HepG2 (cell line): ENCODE data around the gene CPLANE2. TPM values are rescaled to one million over a fixed set of nuclear protein-coding genes. Genes with fewer than 3 reads are reported as not detected.

Experiments used
- ATAC-seq: fragments of 200-7000 bp; cut with Tn5 transposase; 3 replicates; pipeline ENCODE4 v1.9.1; 2020; ENCODE audit warnings: mild to moderate bottlenecking, moderate library complexity
- BruUV-seq: library from RNA; stranded (reverse); fragments of 400-500 nt; replicated peaks from 2 replicates; lab custom pipeline; 2021; lab: Mats Ljungman, UMichigan
- CTCF ChIA-PET: fragments of 300-600 bp; formaldehyde crosslinking; extraction: SDS; loops from one replicate; lab custom pipeline; 2021; ENCODE audit warnings: low total read pairs, inconsistent platforms, low intra/inter-chr PET ratio; lab: Yijun Ruan, JAX
- POLR2A ChIA-PET: fragments of 350-600 bp; sonication (Branson Sonifier 250); formaldehyde crosslinking; loops from one replicate; lab custom pipeline; 2020; ENCODE audit warnings: antibody characterized with exemption, inconsistent platforms; lab: Yijun Ruan, JAX
- DNase-seq: peaks from one replicate; pipeline ENCODE4 v3.0.0-alpha.2; 2015; ENCODE audit warnings: low spot score
- FAIRE-seq: peaks from 3 replicates; lab custom pipeline; 2011; peaks lifted over from hg19 to GRCh38; lab: Jason Lieb, UNC
- H2AFZ ChIP-seq: one replicate; pipeline ENCODE4 v1.6.1; 2011; ENCODE audit warnings: low read length, inconsistent platforms
- H3K27ac ChIP-seq: fragments of 300-600 bp; 3 replicates; pipeline ENCODE4 v1.8.0; 2011; ENCODE audit warnings: mixed run types, mild to moderate bottlenecking, mixed read lengths, low read length, inconsistent platforms; ENCODE audit not compliant: insufficient read depth; ENCODE audit errors: extremely low read length
- H3K27me3 ChIP-seq, 2 experiments: fragments of 200-600 bp in 1 of 2; 2 replicates in 1 of 2; 3 replicates in 1 of 2; pipeline versions ENCODE4 v1.6.0 to v1.8.0; 2011; ENCODE audit warnings: low read length in 2 of 2, mild to moderate bottlenecking in 2 of 2, moderate library complexity in 2 of 2, inconsistent platforms in 1 of 2; ENCODE audit not compliant: insufficient read depth in 2 of 2, control insufficient read depth in 1 of 2
- H3K36me3 ChIP-seq, 2 experiments: fragments of 200-600 bp in 1 of 2; replicated peaks in 1 of 2; 2 replicates in 1 of 2; 3 replicates in 1 of 2; pipeline versions ENCODE4 v1.5.1 to v1.8.0; 2011; ENCODE audit warnings: low read length in 2 of 2, inconsistent platforms in 1 of 2; ENCODE audit not compliant: insufficient read depth in 2 of 2, control insufficient read depth in 1 of 2
- H3K4me1 ChIP-seq: 2 replicates; pipeline ENCODE4 v1.5.1; 2012; ENCODE audit warnings: low read length, inconsistent platforms; ENCODE audit not compliant: insufficient read depth
- H3K4me2 ChIP-seq: 2 replicates; pipeline ENCODE4 v1.6.0; 2011; ENCODE audit warnings: low read depth, low read length, inconsistent platforms
- H3K4me3 ChIP-seq, 3 experiments: fragments of 200-600 bp in 1 of 3; sonication (generic), shearing (Covaris generic) in 1 of 3; replicated peaks in 1 of 3; 2 replicates each; pipeline ENCODE4 v1.5.1; 2011 to 2016; ENCODE audit warnings: low read length in 3 of 3, inconsistent platforms in 2 of 3, low read depth in 2 of 3, mild to moderate bottlenecking in 2 of 3, control low read depth in 1 of 3, mixed read lengths in 1 of 3; ENCODE audit not compliant: insufficient read depth in 1 of 3
- H3K79me2 ChIP-seq: one replicate; pipeline ENCODE4 v1.6.1; 2011; ENCODE audit warnings: low read length, inconsistent platforms; ENCODE audit not compliant: insufficient read depth
- H3K9ac ChIP-seq: 2 replicates; pipeline ENCODE4 v1.6.0; 2011; ENCODE audit warnings: mild to moderate bottlenecking, low read depth, low read length, inconsistent platforms; ENCODE audit not compliant: insufficient read depth
- H3K9me3 ChIP-seq: 2 replicates; pipeline ENCODE4 v1.5.1; 2012; ENCODE audit warnings: mild to moderate bottlenecking, low read length
- H4K20me1 ChIP-seq: 2 replicates; pipeline ENCODE4 v1.6.0; 2011; ENCODE audit warnings: inconsistent platforms, mild to moderate bottlenecking, low read length, moderate library complexity; ENCODE audit not compliant: insufficient read depth
- ATF1 ChIP-seq: IDR thresholded peaks from 2 replicates; pipeline ENCODE4 v1.6.1; 2016; ENCODE audit warnings: mild to moderate bottlenecking, control low read depth
- HOMEZ ChIP-seq: IDR thresholded peaks from 2 replicates; pipeline ENCODE4 v1.6.1; 2016; ENCODE audit warnings: low read depth
- MNT ChIP-seq: fragments of 450-650 bp; IDR thresholded peaks from 2 replicates; pipeline ENCODE4 v1.6.1; 2016
- MTERF4 ChIP-seq: sonication (generic); formaldehyde crosslinking; IDR thresholded peaks from 2 replicates; pipeline ENCODE4 v1.8.0; 2023; ENCODE audit warnings: mild to moderate bottlenecking, missing genetic modification reagents
- SMAD3 ChIP-seq: sonication (generic); formaldehyde crosslinking; IDR thresholded peaks from 2 replicates; pipeline ENCODE4 v1.4.0; 2020; ENCODE audit warnings: missing genetic modification reagents
- SRSF1 ChIP-seq: fragments of 200-400 bp; formaldehyde crosslinking; optimal IDR thresholded peaks from 2 replicates; pipeline ENCODE3; 2017; ENCODE audit warnings: mild to moderate bottlenecking, low read depth, low read length, moderate library complexity
- SUZ12 ChIP-seq: fragments of 150-350 bp; IDR thresholded peaks from 2 replicates; pipeline ENCODE4 v1.6.1; 2014; ENCODE audit warnings: low read depth, low read length
- TOE1 ChIP-seq: sonication (generic); formaldehyde crosslinking; IDR thresholded peaks from 2 replicates; pipeline ENCODE4 v1.4.0; 2020; ENCODE audit warnings: mild to moderate bottlenecking, missing genetic modification reagents
- TSC22D2 ChIP-seq: sonication (generic); formaldehyde crosslinking; IDR thresholded peaks from 2 replicates; pipeline ENCODE4 v1.5.1; 2020; ENCODE audit warnings: missing genetic modification reagents, mild to moderate bottlenecking, borderline replicate concordance
- ZNF501 ChIP-seq: sonication (generic); formaldehyde crosslinking; IDR thresholded peaks from 2 replicates; pipeline ENCODE4 v1.5.1; 2020; ENCODE audit warnings: mild to moderate bottlenecking, moderate library complexity, missing genetic modification reagents
- WGBS: methylation state at CpG from one replicate; pipeline ENCODE4 v1.1.6; 2017; ENCODE audit warnings: low lambda C conversion rate; 5-methylcytosine and 5-hydroxymethylcytosine counted together
- in situ Hi-C: cut with HindIII; loops from 2 replicates; pipeline ENCODE4 v1.10.0; 2017; ENCODE audit warnings: low pct_unique_long_range_greater_than_20kb; ENCODE audit not compliant: extremely low pct_ligation_motif_present
- intact Hi-C: fragments of 100-400 bp; cut with micrococcal nuclease; formaldehyde crosslinking; loops from one replicate; pipeline ENCODE4 v1.10.0; 2022; ENCODE audit not compliant: unreplicated experiment
- polyA plus RNA-seq, 8 experiments: library from polyadenylated mRNA; depleted of rRNA in 3 of 8; stranded (reverse) in 7 of 8; unstranded in 1 of 8; fragments of >200 nt; fragmentation: Illumina TruSeq in 4 of 8; extraction: Trizol in 4 of 8; gene quantifications; 2 replicates each; pipeline versions ENCODE4 v1.2.1 to v1.2.3, GENCODE V29; 2011 to 2016; ENCODE audit warnings: low read depth in 4 of 8, missing spikeins in 1 of 8, mixed read lengths in 1 of 8; ENCODE audit not compliant: insufficient read depth in 1 of 8
- total RNA-seq, 5 experiments: library from RNA; depleted of rRNA; stranded (reverse); fragments of >200 nt; fragmentation: Illumina TruSeq; extraction: Trizol; gene quantifications; 2 replicates each; pipeline ENCODE4 v1.2.3, GENCODE V29; 2016; ENCODE audit warnings: low read depth in 1 of 5

CPLANE2 gene
- total and polyA plus RNA-seq, 2 of the 13 experiments (the other 11 are each of a cell fraction or from before 2014, with no cell fraction given): 0.29 to 1.6 TPM

- 90% methylated on average over 10 of the region's 15 CpGs for WGBS
- peaks cover 14 to 63% of the 10 kb centered on the region in 2 experiments for H3K36me3 ChIP-seq
- FAIRE-seq: no peak
- intact Hi-C loops (no loop called here), in situ Hi-C loops (no loop called here)
- no peak overlapping the region for H3K4me3 ChIP-seq
- ATAC-seq: no peak
- no peak overlapping the region for H3K27ac ChIP-seq
- ChIA-PET CTCF (no interaction called here), POLR2A (no interaction called here)
- no peaks in the 10 kb centered on the region for H4K20me1 ChIP-seq
- peaks cover 6% of the 10 kb centered on the region; the same call in 1 of the 2 replicates for H3K4me1 ChIP-seq
- H3K9me3 ChIP-seq: no peaks in the 10 kb centered on the region
- no peak for DNase-seq
- H3K79me2 ChIP-seq: no peaks in the 10 kb centered on the region
- TF ChIP-seq SRSF1 (no peak), HOMEZ (no peak), MNT (no peak), TSC22D2 (CRISPR knock-in tag) (no peak), ATF1 (CRISPR knock-in tag) (no peak), SUZ12 (no peak), MTERF4 (CRISPR knock-in tag) (no peak), TOE1 (no peak), ZNF501 (CRISPR knock-in tag) (no peak), SMAD3 (CRISPR knock-in tag) (no peak)
- no peak overlapping the region for H3K4me2 ChIP-seq
- H3K9ac ChIP-seq: no peak overlapping the region
- H3K27me3 ChIP-seq: no peaks in the 10 kb centered on the region
- no TSS peak for BruUV-seq
- H2AFZ ChIP-seq: no peak overlapping the region
Measured at GRCh38 chr1:16250524-16251251, 13.7 kb upstream of the CPLANE2 start.
